ENCODE results near the gene CEP170B. TPM values are rescaled to one million over a fixed set of nuclear protein-coding genes. Genes with fewer than 3 reads are reported as not detected.

CEP170B gene
- total and polyA plus RNA-seq, 5 experiments from 2014 or later = 0.03 to 4.8 (median 2.3) TPM; not detected in 1

DNA sequence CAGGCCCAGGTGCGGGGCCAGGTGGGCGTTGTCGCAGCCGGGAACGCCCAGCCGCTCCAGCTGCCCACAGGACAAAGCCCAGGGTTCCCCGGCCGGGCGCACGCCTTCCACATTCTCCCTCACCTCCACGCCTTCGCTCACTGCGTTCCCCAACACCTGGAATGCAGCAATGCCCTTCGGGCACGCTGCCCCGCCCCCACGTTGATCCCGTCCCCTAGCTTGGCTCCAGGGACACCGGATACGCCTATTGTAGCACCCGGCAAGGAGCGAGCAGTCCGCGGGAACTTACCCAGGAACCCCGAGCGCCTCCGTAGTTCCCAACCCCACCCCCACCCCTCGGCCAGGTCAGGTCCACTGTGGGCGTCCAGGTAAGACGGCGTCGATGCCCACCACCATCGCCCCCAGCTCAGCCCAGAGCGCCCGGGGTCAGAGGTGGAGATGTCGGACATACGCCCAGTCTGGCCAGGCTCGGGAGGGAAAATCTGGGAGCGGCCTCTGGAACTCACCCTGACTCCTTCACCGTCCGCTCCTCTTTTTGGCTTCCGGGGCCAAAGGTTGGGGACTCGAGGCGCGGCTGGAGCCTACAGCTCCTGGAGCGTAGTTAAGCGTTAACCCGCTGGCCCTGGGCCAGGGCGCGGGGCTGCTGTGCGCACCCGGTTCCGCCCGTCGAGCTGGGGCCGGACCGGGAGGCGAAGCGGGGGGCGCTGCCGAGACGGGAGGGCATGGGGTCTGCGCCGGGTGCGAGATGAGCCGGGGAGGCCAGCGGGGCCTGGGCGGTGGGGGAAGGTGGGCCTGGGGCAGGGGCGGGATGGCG lies 594 bp upstream of the CEP170B start:
- POLR2A ChIA-PET = interaction anchor here (0.6 kb wide), 1 partner anchor 536 kb away, joined by 5 read pairs; no protein-coding TSS in a partner anchor
- H3K4me1 Mint-ChIP-seq = peaks cover 7 to 12% (median 9%) of the 10 kb centered on the region in 4 donors
- H3K4me3 Mint-ChIP-seq = peak overlapping the region; percentile 36 to 68 (median 54)
- H3K27me3 Mint-ChIP-seq = peaks cover 1 to 32% (median 12%) of the 10 kb centered on the region in 5 donors
- H3K9me3 Mint-ChIP-seq = peaks cover 0 to 3% (median 0%) of the 10 kb centered on the region in 9 donors
- DNase-seq (peak in 2 of 10 donors; percentile 21 to 22), ATAC-seq (peak in 1 of 2 donors; percentile 32)
- no peaks in the 10 kb centered on the region for H3K36me3 Mint-ChIP-seq
- peak overlapping the region in 1 of 10 donors; percentile 43 for H3K27ac Mint-ChIP-seq

DNA sequence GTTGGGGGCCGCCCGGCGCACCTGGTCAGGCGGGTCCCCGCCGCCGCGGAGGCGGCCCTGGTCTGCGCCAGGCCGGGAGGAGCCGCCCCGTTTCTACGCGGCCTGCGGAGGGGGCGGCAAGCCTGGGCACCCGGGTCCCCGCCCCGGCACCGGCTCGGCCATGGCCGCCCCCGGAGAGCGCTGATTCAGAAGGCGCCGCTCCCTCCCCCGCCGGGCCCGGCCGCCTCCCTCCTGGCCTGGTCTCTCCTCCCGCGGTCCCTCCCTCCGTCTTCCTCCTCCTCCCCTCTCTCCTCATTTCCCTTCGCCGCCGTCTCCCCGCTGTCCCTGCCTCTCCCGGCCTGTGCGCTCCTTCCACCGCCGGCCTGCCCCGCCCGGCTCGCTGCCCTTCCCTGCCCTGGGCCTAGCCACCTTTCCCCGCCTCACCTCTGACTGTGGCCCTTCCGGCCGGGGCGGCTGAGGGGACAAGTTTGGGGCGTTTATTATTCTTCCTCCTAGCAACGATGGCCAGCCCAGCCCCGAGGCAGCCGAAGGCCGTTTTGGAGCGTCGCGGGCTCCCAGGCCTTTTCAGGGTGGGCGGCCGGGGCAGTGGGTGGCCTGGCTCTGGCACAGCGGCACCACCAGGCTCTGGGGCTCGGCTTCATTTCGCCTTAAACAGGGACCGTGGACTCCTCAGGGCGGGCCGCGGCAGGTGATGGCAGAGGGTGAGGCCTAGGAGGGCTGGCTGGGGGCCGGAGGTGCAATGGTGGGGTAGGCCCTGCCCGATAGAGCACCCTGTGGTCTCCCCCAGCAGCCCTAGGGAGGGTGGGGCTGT lies 768 bp downstream of the CEP170B start:
- peak; percentile 29 to 57 for ATAC-seq
- H3K9me3 Mint-ChIP-seq = peaks cover 0 to 3% (median 0%) of the 10 kb centered on the region in 9 donors
- H3K27ac Mint-ChIP-seq = peak overlapping the region in 2 of 10 donors; percentile 11 to 61
- H3K4me3 Mint-ChIP-seq = peak overlapping the region; percentile 4 to 81 (median 64)
- DNase-seq = peak in 1 of 10 donors; percentile 16
- no peaks in the 10 kb centered on the region for H3K36me3 Mint-ChIP-seq
- peaks cover 1 to 38% (median 12%) of the 10 kb centered on the region in 5 donors for H3K27me3 Mint-ChIP-seq
- POLR2A ChIA-PET = interaction anchor here (1.5 kb wide), 1 partner anchor 39 kb away, joined by 5 read pairs; no protein-coding TSS in a partner anchor
- H3K4me1 Mint-ChIP-seq = peaks cover 7 to 12% (median 9%) of the 10 kb centered on the region in 4 donors

GRCh38 chr14:104866451-104867370 lies 1.6 kb downstream of the CEP170B start:
- POLR2A ChIA-PET = interaction anchor here (1.5 kb wide), 1 partner anchor 40 kb away, joined by 5 read pairs; no protein-coding TSS in a partner anchor
- DNase-seq (no peak), ATAC-seq (no peak)
- peaks cover 0 to 3% (median 0%) of the 10 kb centered on the region in 9 donors for H3K9me3 Mint-ChIP-seq
- peak overlapping the region in 3 of 10 donors; percentile 3 to 66 (median 61) for H3K27ac Mint-ChIP-seq
- peaks cover 1 to 45% (median 12%) of the 10 kb centered on the region in 5 donors for H3K27me3 Mint-ChIP-seq
- peaks cover 7 to 12% (median 9%) of the 10 kb centered on the region in 4 donors for H3K4me1 Mint-ChIP-seq
- H3K36me3 Mint-ChIP-seq = no peaks in the 10 kb centered on the region
- H3K4me3 Mint-ChIP-seq = peak overlapping the region; percentile 26 to 86 (median 64)

- Mint-ChIP-seq H3K27ac (peak overlapping the region in 1 of 10 donors; percentile 3), H3K4me3 (peak overlapping the region in 8 of 10 donors; percentile 54 to 86 (median 70)), H3K36me3 (no peaks in the 10 kb centered on the region), H3K4me1 (peaks cover 7 to 15% (median 10%) of the 10 kb centered on the region in 4 donors), H3K9me3 (peaks cover 0 to 3% (median 0%) of the 10 kb centered on the region in 9 donors), H3K27me3 (peaks cover 1 to 50% (median 12%) of the 10 kb centered on the region in 5 donors)
- ATAC-seq (no peak), DNase-seq (no peak)
- POLR2A ChIA-PET = interaction anchor here (1.5 kb wide), 1 partner anchor 41 kb away, joined by 5 read pairs; no protein-coding TSS in a partner anchor
Observed at GRCh38 chr14:104867371-104868059, 2.4 kb downstream of the CEP170B start.

DNA sequence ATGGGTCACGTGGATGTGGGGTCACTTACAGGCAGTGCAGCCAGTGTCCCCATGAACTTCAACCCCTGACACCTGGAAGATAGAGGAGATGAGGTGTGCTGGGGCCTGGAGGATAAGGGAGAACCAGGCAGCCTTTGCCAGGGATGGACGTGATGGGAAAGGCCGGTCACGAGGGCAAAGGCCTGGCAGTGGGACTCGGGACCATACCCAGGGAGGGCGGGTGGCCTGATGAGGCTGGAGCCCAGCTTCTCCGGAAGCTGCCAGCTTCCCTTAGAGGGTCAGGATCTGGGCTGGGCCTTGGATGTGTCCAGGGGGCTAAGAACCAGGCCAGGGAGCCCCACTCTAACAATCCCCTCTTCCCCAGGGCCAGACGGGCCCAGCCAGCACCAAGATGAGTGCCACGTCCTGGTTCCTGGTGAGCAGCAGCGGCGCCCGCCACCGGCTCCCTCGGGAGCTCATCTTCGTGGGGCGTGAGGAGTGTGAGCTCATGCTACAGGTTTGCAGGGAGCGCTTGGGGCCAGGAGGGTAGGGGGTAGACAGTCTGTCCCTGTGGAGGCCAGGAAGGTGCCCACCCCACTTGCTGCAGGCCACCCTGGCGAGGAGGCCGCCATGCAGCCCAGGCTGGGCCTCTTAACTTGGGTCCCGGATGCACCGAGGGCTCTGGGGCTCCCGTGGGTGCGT lies 3.1 kb downstream of the CEP170B start:
- DNase-seq (no peak), ATAC-seq (no peak)
- Mint-ChIP-seq H3K27me3 (peaks cover 1 to 52% (median 14%) of the 10 kb centered on the region in 5 donors), H3K27ac (no peak overlapping the region), H3K36me3 (no peaks in the 10 kb centered on the region), H3K4me3 (peak overlapping the region in 1 of 10 donors; percentile 11), H3K4me1 (peaks cover 9 to 20% (median 11%) of the 10 kb centered on the region in 4 donors), H3K9me3 (peaks cover 0 to 3% (median 0%) of the 10 kb centered on the region in 9 donors)
- POLR2A ChIA-PET = no interaction called here

GRCh38 chr14:104868811-104869572 lies 3.9 kb downstream of the CEP170B start:
- Mint-ChIP-seq H3K4me1 (peaks cover 7 to 20% (median 11%) of the 10 kb centered on the region in 4 donors), H3K4me3 (no peak overlapping the region), H3K9me3 (peaks cover 0 to 3% (median 0%) of the 10 kb centered on the region in 9 donors), H3K36me3 (no peaks in the 10 kb centered on the region), H3K27me3 (peaks cover 1 to 56% (median 14%) of the 10 kb centered on the region in 5 donors), H3K27ac (peak overlapping the region in 1 of 10 donors; percentile 24)
- ATAC-seq (no peak), DNase-seq (no peak)
- POLR2A ChIA-PET = no interaction called here

GRCh38 chr14:104869669-104870367 lies 4.8 kb downstream of the CEP170B start:
- Mint-ChIP-seq H3K27me3 (peaks cover 1 to 55% (median 14%) of the 10 kb centered on the region in 5 donors), H3K36me3 (no peaks in the 10 kb centered on the region), H3K9me3 (peaks cover 0 to 3% (median 0%) of the 10 kb centered on the region in 9 donors), H3K27ac (no peak overlapping the region), H3K4me3 (no peak overlapping the region), H3K4me1 (peaks cover 5 to 14% (median 10%) of the 10 kb centered on the region in 4 donors)
- POLR2A ChIA-PET = no interaction called here
- ATAC-seq (no peak), DNase-seq (no peak)

DNA sequence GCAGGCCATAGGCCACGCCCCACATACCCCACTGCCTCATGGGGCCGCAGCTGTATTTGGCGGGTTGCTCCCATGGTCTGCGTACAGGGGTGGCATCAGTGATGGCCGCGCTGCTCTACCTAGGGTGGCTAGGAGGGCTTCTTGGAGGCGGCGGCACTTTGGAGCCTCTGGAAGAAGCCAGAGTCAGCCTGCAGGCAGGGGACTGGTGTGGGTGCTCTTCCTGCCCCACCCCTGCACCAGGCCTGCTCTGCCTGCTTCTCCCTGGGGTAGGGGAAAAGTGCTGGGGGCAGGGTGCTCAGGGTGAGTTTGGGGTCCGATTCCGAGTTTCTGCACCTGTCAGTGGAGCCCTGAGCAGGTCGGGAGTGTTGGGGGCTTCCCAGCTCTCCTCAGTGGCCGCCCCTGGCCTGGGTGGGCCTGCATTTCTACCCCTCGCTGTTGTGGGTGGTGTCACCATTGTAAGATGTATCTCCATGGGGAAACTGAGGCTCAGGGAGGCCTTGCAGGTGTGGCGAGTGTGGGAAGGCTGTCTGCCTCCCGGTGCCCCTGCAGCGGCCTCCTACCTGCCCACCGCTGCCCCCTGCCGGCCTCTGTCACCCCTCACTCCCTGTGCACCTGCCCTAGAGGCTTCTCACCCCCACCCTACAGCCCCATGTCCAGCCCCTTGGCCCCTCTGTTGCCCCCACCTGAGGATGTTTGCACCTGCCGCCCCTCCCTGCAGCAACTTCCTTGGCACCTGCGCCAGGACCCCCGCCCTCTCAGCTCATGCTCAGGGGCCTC lies 5.5 kb downstream of the CEP170B start:
- peak overlapping the region in 1 of 10 donors; percentile 62 for H3K4me3 Mint-ChIP-seq
- POLR2A ChIA-PET = no interaction called here
- ATAC-seq (peak; percentile 65 to 72), DNase-seq (peak in 7 of 10 donors; percentile 16 to 54 (median 42))
- peaks cover 0 to 3% (median 0%) of the 10 kb centered on the region in 9 donors for H3K9me3 Mint-ChIP-seq
- H3K27me3 Mint-ChIP-seq = peaks cover 1 to 57% (median 14%) of the 10 kb centered on the region in 5 donors
- no peaks in the 10 kb centered on the region for H3K36me3 Mint-ChIP-seq
- H3K4me1 Mint-ChIP-seq = peaks cover 5 to 14% (median 10%) of the 10 kb centered on the region in 4 donors
- H3K27ac Mint-ChIP-seq = no peak overlapping the region

DNA sequence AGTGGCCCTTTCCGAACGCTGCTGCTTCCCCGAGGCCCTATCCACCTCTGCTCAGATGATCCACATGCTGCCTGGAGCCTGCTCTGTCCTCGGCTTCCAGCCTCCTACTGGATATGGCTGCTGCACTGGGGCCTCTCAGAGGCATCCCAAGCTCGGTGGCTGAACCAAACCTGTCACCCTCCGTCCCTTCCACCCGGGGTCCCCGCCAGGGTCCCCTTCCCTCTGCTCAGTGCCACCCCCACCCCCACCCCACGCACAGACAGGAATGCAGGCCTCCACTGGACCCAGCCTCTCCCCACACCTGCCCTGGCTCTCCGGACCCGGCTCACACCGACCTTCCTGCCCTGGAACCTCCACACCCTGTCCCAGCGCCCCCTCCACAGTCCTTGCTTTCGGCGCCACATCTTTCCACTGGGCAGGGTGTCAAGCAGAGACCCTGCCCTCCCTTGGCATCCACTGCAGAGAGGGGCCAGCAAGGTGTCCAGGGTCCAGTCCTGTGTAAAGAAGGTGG lies 6.1 kb downstream of the CEP170B start:
- H3K36me3 Mint-ChIP-seq = no peaks in the 10 kb centered on the region
- H3K4me3 Mint-ChIP-seq = no peak overlapping the region
- peak in 1 of 10 donors; percentile 4 for DNase-seq
- H3K9me3 Mint-ChIP-seq = peaks cover 0 to 3% (median 0%) of the 10 kb centered on the region in 9 donors
- POLR2A ChIA-PET = no interaction called here
- ATAC-seq = no peak
- H3K4me1 Mint-ChIP-seq = peaks cover 2 to 14% (median 9%) of the 10 kb centered on the region in 4 donors
- H3K27ac Mint-ChIP-seq = peak overlapping the region in 1 of 10 donors; percentile 58
- peaks cover 1 to 57% (median 14%) of the 10 kb centered on the region in 5 donors for H3K27me3 Mint-ChIP-seq
